Stimulated activated effector memory CD8-positive, alpha-beta T cell treated with anti-CD3 and anti-CD28 coated beads, Interleukin-12 subunit alpha, Interleukin-12 subunit beta, amount 100 ng/mL, for 72 hours (primary cell): ENCODE results near the gene ECSIT.

ENCODE experiments used
- ATAC-seq: fragments of 150-1000 bp; cut with Tn5 transposase; 2 replicates; pipeline ENCODE4 v1.10.0; 2021
- DNase-seq, 2 donors: peaks; one replicate each; pipeline ENCODE4 v3.0.0; 2021 to 2022; ENCODE audit warnings: low spot score in 2 of 2
- H3K27ac Mint-ChIP-seq: one replicate; pipeline ENCODE4 v1.8.0; 2022; ENCODE audit warnings: mild to moderate bottlenecking, mixed read lengths
- H3K36me3 Mint-ChIP-seq: one replicate; pipeline ENCODE4 v1.8.0; 2022; ENCODE audit warnings: mild to moderate bottlenecking, mixed read lengths
- H3K4me1 Mint-ChIP-seq: one replicate; pipeline ENCODE4 v1.8.0; 2022; ENCODE audit warnings: mixed read lengths
- H3K4me3 Mint-ChIP-seq: one replicate; pipeline ENCODE4 v1.8.0; 2022; ENCODE audit warnings: mild to moderate bottlenecking, mixed read lengths
- H3K9me3 Mint-ChIP-seq: one replicate; pipeline ENCODE4 v1.8.0; 2022; ENCODE audit warnings: mixed read lengths

Gene ECSIT

DNA sequence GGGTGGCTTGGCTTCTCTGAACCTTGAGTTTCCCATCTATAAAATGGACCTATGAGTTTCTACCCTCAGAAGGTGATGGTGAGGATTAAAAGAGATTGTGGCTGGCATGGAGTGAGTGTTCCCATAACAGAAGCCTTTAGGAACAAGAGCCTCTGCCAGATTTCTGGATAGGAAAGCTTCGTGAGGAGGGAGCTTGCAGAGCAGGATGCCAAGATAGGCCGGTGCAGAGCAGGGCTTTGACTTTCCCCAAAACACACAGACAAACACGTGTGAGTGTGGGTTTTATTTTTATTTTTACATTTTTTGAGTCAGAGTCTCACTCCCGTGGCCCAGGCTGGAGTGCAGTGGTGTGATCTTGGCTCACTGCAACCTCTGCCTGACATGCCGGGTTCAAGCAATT, 6.0 kb upstream of the ECSIT start:
- no peak for ATAC-seq
- Mint-ChIP-seq H3K4me3 (peak overlapping the region; percentile 0), H3K27ac (no peak overlapping the region), H3K4me1 (peaks cover 37% of the 10 kb centered on the region), H3K36me3 (no peaks in the 10 kb centered on the region), H3K9me3 (no peaks in the 10 kb centered on the region)
- no peak for DNase-seq

DNA sequence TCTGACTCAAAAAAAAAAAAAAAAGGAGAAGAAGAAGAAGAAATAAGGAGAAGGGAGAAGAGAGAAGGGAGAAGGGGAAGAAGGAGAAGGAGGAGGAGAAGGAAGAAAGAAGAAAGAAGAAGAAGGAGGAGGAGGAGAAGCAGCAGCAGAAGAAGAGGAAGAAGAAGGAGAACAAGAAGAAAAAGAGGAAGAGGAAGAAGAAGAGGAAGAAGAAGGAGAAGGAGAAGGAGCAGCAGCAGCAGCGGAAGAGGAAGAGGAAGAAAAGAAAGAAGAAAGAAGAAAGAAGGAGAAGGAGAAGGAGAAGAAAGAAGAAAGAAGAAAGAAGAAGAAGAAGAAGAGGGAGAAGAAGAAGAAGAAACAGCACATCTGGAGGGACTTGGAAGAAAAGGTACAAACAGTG, 5.6 kb upstream of the ECSIT start:
- Mint-ChIP-seq H3K9me3 (no peaks in the 10 kb centered on the region), H3K36me3 (no peaks in the 10 kb centered on the region), H3K4me3 (peak overlapping the region; percentile 0), H3K4me1 (peaks cover 37% of the 10 kb centered on the region), H3K27ac (no peak overlapping the region)
- DNase-seq (no peak), ATAC-seq (no peak)

DNA sequence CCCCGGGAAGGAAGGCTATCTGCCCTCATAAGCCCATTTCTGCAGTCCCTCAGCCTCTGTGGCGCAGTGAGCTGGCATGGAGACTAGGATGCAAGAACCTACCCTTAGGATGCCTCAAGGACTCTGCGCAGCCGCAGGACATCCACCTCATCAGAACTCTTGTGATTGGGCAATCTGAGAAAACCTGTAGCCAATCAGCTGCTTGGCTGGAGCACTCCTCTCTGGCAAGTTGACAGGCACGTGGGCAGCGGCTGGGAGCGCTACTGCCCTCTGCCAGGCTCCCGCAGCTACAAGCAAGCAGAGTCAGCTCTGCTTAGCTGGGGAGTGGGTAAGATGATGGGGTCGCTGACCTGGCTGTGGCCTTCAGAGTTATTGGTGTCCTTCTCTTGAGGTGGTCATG, 1.5 kb upstream of the ECSIT start:
- ATAC-seq (no peak), DNase-seq (no peak)
- Mint-ChIP-seq H3K4me3 (no peak overlapping the region), H3K36me3 (peaks cover 8% of the 10 kb centered on the region), H3K27ac (no peak overlapping the region), H3K4me1 (peaks cover 41% of the 10 kb centered on the region), H3K9me3 (no peaks in the 10 kb centered on the region)

DNA sequence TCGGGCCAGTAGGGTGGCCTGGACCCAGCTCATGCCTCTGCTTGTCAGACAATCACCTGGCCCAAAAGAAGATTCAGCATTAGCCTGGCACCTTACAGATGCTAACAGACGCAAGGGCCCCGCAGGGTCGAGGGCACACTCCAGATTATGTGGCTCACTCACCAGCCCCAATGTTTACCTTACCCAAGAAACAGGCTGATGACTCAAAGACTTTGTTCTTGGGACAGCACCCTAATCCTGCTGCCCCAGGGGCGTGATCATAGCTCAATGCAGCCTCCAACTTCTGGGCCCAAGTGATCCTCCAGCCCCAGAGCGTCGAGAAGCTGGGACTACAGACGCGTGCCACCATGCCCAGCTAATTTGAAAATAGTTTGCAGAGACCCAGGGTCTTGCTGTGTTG, 9.8 kb downstream of the ECSIT start:
- H3K36me3 Mint-ChIP-seq: peaks cover 65% of the 10 kb centered on the region
- H3K27ac Mint-ChIP-seq: no peak overlapping the region
- DNase-seq (no peak), ATAC-seq (no peak)
- H3K9me3 Mint-ChIP-seq: no peaks in the 10 kb centered on the region
- H3K4me1 Mint-ChIP-seq: no peaks in the 10 kb centered on the region
- no peak overlapping the region for H3K4me3 Mint-ChIP-seq

DNA sequence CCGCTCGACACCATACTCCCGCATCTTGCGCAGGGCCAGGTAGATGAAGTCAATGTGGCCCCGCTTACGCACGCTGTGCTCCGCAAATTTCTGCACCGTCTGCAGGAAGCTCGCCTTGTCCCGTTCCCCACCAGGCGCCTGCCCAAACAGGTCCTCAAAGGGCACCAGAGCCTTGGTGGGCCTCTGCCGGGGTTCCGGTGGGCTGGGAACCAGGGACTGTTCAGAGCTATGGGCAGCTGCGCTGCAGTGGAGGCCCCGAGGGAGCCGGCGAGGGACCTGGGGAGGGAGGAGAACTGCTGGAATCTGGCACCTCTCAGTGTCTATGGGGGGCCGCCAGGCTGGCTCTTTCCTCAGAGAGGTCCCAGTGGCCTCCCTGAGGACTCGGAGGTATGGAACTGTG, 15.0 kb downstream of the ECSIT start:
- H3K4me3 Mint-ChIP-seq: no peak overlapping the region
- no peak for DNase-seq
- H3K4me1 Mint-ChIP-seq: peaks cover 5% of the 10 kb centered on the region
- no peak overlapping the region for H3K27ac Mint-ChIP-seq
- ATAC-seq: no peak
- H3K36me3 Mint-ChIP-seq: peaks cover 69% of the 10 kb centered on the region
- H3K9me3 Mint-ChIP-seq: no peaks in the 10 kb centered on the region

DNA sequence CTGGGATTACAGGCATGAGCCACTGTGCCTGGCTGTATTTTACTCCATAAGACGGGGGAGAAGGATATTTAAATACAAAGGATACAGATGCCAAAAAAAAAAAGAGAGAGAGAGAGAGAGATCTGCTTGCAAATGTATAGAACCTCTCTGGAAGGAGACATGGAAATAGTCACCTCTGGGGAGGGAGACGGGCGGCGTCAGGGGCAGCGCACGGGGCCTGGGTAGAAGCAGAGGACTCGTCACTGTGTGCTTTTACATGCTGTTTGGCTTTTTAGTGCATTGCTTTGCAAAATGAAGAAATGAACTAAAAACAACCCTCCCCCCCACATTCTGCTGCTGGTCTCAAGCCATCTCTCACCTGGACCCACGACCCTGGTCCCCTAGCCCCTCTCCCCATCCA, 18.5 kb downstream of the ECSIT start:
- Mint-ChIP-seq H3K27ac (no peak overlapping the region), H3K4me3 (no peak overlapping the region), H3K4me1 (peaks cover 19% of the 10 kb centered on the region), H3K9me3 (no peaks in the 10 kb centered on the region), H3K36me3 (peaks cover 66% of the 10 kb centered on the region)
- ATAC-seq: no peak
- DNase-seq: no peak

DNA sequence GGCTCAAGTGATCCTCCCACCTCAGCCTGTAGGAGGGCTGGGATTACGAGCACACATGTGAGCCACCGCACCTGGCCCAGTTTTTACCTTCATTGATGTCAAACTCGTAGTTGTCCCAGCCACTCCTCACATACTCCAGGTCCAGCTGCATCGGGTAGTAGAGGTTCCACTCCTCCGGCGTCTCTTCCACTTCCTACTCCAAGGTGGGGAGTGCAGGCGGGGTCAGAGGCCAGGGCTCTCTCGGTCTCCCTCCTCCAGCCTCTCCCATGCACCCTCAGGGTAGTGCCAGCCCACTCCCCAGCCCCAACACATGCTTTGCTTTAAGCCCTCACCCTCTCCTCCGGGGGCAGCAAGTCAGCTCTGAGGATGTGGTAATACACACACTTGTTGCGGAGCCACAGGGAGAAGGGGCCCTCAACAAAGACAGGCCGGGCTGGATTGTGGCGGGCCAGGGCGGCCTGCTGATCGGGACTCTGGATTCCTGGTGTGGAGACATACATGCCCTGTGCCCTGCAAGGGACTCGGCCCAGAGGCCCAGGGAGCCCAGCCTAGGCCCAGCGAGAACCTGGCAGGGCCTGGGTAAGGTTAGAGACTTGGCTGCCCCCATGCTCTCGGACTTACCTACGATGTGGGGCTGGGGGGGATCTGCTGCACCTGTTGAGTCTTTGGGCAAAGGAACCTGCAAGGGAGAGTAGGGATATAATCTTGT, 21.4 kb downstream of the ECSIT start:
- Mint-ChIP-seq H3K27ac (no peak overlapping the region), H3K4me3 (peak overlapping the region; percentile 85), H3K9me3 (no peaks in the 10 kb centered on the region), H3K4me1 (peaks cover 28% of the 10 kb centered on the region), H3K36me3 (peaks cover 50% of the 10 kb centered on the region)
- ATAC-seq: no peak
- DNase-seq: no peak

DNA sequence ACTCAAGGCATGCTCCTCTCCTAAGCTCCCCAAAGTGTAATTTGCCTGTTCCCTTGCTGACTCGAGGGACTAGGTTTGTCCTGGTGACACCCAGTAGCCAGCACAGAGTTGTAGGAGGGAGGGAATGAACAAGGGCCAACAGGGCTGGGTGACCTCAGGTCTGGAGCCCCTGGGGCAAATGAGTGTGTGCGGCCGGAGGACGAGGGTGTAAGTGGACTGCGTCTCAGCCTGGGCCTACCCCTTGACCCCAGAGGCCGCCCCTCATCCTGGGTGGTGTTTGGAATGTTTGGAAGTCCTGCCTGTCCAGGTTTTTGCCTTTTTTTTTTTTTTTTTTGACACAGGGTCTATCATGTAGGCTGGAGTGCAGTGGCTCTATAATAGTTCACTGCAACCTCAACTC, 22.0 kb downstream of the ECSIT start:
- DNase-seq (no peak), ATAC-seq (no peak)
- no peaks in the 10 kb centered on the region for H3K9me3 Mint-ChIP-seq
- peak overlapping the region; percentile 97 for H3K27ac Mint-ChIP-seq
- H3K36me3 Mint-ChIP-seq: peaks cover 50% of the 10 kb centered on the region
- peak overlapping the region; percentile 85 for H3K4me3 Mint-ChIP-seq
- peaks cover 28% of the 10 kb centered on the region for H3K4me1 Mint-ChIP-seq

DNA sequence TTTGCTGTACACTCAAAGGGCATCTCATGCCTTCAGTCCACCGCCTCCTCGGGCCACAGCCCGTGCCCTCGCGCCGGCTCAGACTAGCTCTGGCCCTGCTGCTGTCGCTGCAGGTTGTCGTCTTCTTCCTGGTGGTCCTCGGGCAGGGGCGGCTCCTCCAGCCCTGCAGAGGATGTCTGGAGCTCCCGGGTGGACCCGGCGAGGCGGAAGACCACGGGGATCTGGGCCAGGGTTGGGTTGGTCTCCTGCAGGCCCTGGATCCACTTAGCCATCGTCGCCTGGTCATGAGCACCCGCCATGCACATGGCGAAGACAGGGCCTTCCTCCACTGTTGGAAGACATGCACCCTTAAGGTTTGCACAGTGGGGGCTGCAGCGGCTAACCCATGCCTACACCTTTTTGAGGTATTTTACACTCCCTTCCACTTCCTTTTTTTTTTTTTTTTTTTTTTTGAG, 22.8 kb downstream of the ECSIT start:
- Mint-ChIP-seq H3K36me3 (peaks cover 54% of the 10 kb centered on the region), H3K4me3 (peak overlapping the region; percentile 85), H3K9me3 (no peaks in the 10 kb centered on the region), H3K4me1 (peaks cover 31% of the 10 kb centered on the region), H3K27ac (peak overlapping the region; percentile 97)
- ATAC-seq: peak; percentile 49
- DNase-seq: no peak

DNA sequence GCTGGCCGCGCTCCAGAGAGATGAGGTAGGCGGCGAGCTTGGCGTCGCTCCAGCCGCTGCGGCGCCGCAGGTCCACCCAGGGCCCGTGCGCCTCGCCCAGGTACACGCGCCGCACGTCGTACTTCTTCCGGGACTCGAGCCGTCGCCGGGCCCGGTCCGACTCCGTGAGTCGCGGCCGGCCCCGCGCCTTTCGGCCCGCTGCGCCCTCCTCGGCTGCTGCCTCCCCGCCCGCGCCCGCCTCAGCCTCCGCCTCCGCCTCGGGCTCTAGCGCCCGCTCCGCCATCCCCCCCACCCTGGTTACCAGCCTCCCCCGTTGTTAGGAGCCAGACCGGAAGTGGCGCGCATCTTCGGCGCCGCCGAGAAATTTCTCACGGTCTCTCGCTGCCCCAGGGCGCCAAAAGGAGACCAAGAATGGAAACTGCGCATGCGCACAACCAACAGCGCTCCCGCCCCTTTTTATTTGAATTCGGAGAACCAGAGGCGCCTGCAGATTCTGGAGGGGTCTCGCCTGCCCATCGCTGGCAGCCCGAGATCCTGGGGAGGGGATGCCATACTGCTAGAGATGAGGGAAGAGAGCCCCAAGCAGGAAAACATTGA, 23.3 kb downstream of the ECSIT start, which contains the start of gene ZNF653:
TSS of gene ZNF653 (minus strand) at position 336 of the 597 bp plus-strand sequence. CDS start at position 283, 53 bp downstream.
- peak; percentile 96 to 97 for DNase-seq
- ATAC-seq: peak; percentile 84
- peaks cover 29% of the 10 kb centered on the region for H3K4me1 Mint-ChIP-seq
- H3K9me3 Mint-ChIP-seq: no peaks in the 10 kb centered on the region
- peaks cover 53% of the 10 kb centered on the region for H3K36me3 Mint-ChIP-seq
- H3K27ac Mint-ChIP-seq: peak within 1 kb of the TSS; percentile 97
- H3K4me3 Mint-ChIP-seq: peak within 1 kb of the TSS; percentile 85

DNA sequence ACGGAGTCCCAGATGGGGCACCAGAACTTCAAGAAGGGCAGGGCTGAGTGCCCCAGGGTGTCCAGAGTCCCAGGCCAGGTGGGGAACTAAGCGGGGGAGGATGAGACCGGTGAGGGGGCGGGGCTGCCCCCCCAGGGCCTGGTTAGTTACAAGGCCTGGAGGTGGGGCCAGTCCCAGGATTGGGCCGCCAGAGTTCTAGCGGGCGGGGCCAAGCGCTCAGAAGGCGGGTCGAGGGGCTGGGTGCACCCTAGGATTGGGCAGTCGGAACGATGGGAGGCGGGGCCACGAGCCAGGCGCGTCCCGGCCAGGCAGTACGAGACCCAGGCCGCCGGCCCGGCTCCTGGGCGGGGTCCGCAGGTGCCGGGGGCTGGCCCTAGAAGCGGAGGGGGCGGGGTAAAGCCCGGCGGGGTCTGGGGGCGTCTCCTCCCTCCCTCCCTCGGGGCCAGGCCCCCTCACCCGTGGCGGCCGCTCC, 23.9 kb downstream of the ECSIT start:
- Mint-ChIP-seq H3K9me3 (no peaks in the 10 kb centered on the region), H3K27ac (peak overlapping the region; percentile 97), H3K4me1 (peaks cover 32% of the 10 kb centered on the region), H3K4me3 (peak overlapping the region; percentile 85), H3K36me3 (peaks cover 51% of the 10 kb centered on the region)
- peak; percentile 93 for ATAC-seq
- peak; percentile 92 to 97 for DNase-seq

DNA sequence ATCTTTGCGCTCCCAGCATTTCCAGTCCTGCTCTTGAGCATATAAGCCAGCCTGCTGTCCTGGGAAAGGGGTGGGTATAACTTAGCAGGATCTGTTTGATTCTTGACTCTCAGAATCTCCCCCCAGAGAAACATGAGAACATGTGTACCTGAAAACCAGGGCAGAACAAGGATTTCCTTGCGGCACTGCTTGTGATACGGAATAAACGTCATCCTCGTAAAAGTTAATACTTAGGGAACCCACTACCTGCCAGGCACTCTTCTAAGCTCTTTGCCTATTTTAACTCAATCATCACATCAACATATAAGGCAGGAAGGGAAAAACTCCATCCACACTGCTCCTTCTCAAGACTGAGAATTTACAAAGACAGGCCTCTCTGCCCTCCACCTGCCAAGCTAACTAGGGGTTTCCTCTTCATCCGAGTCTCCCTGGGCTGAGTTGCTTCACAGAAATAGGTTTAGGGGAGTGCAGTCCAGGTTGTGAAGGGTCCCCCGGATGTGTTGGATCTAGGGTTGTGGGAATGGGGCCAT, 24.4 kb downstream of the ECSIT start:
- H3K4me3 Mint-ChIP-seq: peak overlapping the region; percentile 85
- ATAC-seq: no peak
- no peaks in the 10 kb centered on the region for H3K9me3 Mint-ChIP-seq
- peak overlapping the region; percentile 97 for H3K27ac Mint-ChIP-seq
- DNase-seq: no peak
- H3K4me1 Mint-ChIP-seq: peaks cover 36% of the 10 kb centered on the region
- peaks cover 55% of the 10 kb centered on the region for H3K36me3 Mint-ChIP-seq

DNA sequence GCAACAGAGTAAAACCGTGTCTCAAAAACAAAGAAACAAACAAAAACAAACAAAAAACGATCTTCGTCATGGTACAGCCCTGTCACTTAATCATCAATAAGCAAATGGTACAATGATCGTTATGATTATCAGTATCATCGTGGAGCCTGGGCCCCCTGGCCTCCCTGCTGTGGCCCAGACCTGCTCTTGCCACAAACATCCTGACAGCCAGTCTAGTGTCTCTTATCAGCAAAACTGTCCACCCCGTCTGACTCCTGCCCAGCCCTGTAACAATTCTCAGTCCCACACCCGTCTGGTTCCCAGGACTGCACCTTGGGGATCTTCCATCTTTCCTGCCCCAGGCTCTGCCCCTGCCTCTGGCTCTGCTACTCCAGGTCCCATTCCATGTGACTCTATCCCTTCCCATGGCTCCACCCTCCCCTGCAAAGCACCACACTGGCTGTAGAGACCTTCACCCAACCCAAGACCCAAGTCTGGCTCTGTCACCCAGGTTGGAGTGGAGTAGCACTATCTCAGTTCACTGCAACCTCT, 29.0 kb downstream of the ECSIT start:
- DNase-seq: no peak
- ATAC-seq: no peak
- Mint-ChIP-seq H3K9me3 (no peaks in the 10 kb centered on the region), H3K36me3 (peaks cover 35% of the 10 kb centered on the region), H3K4me1 (peaks cover 26% of the 10 kb centered on the region), H3K4me3 (no peak overlapping the region), H3K27ac (peak overlapping the region; percentile 33)

DNA sequence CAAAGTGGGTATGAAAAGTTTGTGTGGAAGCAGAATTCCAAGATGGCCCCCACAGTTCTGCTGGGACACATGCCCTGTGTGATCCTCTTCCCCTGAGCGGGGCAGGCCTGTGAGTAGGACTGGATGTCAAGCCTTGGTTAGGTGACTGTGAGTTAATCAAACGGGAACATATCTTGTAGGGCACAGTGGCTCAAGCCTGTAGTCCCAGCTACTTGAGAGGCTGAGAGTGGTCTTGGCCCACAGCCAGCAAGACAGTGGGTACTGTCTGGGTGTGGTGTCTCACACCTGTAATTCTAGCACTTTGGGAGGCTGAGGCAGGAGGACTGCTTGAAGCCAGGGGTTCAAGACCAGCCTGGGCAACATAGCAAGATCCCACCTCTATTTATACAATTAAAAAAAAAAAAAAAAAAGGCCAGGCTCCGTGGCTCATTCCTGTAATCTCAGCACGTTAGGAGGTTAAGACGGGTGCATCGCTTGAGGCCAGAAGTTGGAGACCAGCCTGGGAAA, 29.7 kb downstream of the ECSIT start:
- H3K4me1 Mint-ChIP-seq: peaks cover 19% of the 10 kb centered on the region
- no peaks in the 10 kb centered on the region for H3K9me3 Mint-ChIP-seq
- ATAC-seq (no peak), DNase-seq (no peak)
- H3K36me3 Mint-ChIP-seq: peaks cover 35% of the 10 kb centered on the region
- peak overlapping the region; percentile 33 for H3K27ac Mint-ChIP-seq
- H3K4me3 Mint-ChIP-seq: no peak overlapping the region

DNA sequence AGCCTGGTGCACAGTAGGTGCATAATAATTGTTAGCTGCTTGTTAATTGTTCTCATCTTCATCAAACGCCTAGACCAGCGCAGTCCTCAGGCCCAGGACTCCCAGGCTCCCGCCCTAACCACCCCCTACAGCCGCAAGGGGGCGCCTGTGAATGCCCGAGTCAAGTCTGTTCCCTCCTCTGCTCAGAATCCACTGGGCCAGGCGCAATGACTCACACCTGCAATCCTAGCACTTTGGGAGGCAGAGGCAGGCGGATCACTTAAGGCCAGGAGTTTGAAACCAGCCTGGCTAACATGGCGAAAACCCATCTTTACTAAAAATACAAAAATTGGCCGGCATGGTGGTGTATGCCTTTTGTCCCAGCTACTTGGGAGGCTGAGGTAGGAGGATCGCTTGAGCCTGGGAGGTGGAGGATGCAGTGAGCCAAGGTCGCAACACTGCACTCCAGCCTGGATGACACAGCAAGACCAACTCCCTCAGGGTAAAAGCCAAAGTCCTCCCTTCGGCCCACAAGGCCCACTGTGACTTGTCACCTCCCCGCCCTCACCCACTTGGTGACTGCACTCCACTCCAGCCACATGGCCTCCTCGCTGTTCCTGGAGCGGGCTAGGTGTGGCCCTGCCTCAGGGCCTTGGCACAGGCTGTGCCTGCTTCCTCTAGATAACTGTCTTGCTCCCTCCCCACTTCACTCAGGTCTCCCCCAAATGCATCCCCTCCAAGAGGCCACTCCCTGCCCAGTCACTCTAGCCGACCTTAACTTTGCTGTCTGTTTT, 32.4 kb downstream of the ECSIT start:
- no peak overlapping the region for H3K4me3 Mint-ChIP-seq
- no peaks in the 10 kb centered on the region for H3K9me3 Mint-ChIP-seq
- peaks cover 18% of the 10 kb centered on the region for H3K4me1 Mint-ChIP-seq
- ATAC-seq: peak; percentile 77
- no peak overlapping the region for H3K27ac Mint-ChIP-seq
- H3K36me3 Mint-ChIP-seq: peaks cover 51% of the 10 kb centered on the region
- peak; percentile 51 to 79 for DNase-seq
